Measurements from ENCODE around the gene PPP3CA.

DNA sequence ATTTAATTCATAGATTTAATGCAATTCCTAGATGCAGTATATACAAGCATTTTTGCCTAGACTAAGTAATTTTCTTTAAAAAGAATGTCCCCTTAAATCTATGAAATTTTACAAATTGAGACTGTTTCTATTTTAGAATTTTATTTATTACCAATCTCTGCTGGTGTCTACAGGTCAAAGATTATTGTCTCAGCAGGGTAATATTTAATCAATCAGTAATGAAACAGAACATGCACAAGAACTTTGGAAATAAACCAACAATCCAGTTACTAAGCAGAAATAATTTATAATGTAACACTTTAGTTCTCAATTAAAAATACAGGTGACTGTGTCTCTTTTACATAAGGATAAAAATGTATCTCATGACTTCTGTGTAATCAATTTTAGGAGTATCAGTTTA, 266.2 kb downstream of the PPP3CA start:
- TF ChIP-seq, protein P1, sequence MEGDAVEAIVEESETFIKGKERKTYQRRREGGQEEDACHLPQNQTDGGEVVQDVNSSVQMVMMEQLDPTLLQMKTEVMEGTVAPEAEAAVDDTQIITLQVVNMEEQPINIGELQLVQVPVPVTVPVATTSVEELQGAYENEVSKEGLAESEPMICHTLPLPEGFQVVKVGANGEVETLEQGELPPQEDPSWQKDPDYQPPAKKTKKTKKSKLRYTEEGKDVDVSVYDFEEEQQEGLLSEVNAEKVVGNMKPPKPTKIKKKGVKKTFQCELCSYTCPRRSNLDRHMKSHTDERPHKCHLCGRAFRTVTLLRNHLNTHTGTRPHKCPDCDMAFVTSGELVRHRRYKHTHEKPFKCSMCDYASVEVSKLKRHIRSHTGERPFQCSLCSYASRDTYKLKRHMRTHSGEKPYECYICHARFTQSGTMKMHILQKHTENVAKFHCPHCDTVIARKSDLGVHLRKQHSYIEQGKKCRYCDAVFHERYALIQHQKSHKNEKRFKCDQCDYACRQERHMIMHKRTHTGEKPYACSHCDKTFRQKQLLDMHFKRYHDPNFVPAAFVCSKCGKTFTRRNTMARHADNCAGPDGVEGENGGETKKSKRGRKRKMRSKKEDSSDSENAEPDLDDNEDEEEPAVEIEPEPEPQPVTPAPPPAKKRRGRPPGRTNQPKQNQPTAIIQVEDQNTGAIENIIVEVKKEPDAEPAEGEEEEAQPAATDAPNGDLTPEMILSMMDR (conservative IDR thresholded peaks at IDR 0.05 in 1 of 2, IDR thresholded peaks at IDR 0.05 in 1 of 2; ENCODE audit: low read depth in 1 of 2, low read length in 2 of 2) = no peak
- TF ChIP-seq EZH2 (IDR thresholded peaks at IDR 0.05; ENCODE audit: low read length, missing control alignments) = no peak
